Stimulated activated naive CD8-positive, alpha-beta T cell treated with anti-CD3 and anti-CD28 coated beads, Interleukin-15, amount 100 ng/mL, for 72 hours (primary cell): ENCODE measurements around the gene KRTAP5-8.
"Not testable (repeated sequence)": the region's sequence is repeated elsewhere in the genome, so short reads cannot be mapped to it uniquely, and the experiment has no call there.

ENCODE experiments used
- ATAC-seq: fragments of 150-1000 bp; cut with Tn5 transposase; 2 replicates; pipeline ENCODE4 v1.10.0; 2021; ENCODE audit warnings: mild to moderate bottlenecking, moderate library complexity
- DNase-seq, 2 donors: peaks; one replicate each; pipeline ENCODE4 v3.0.0; 2021 to 2022
- H3K27ac Mint-ChIP-seq, 2 donors: one replicate each; pipeline ENCODE4 v1.8.0; 2022; ENCODE audit warnings: mild to moderate bottlenecking in 2 of 2, mixed read lengths in 2 of 2, moderate library complexity in 2 of 2
- H3K27me3 Mint-ChIP-seq: one replicate; pipeline ENCODE4 v1.8.0; 2022; ENCODE audit warnings: mixed read lengths
- H3K4me1 Mint-ChIP-seq: one replicate; pipeline ENCODE4 v1.8.0; 2022; ENCODE audit warnings: mild to moderate bottlenecking, mixed read lengths
- H3K4me3 Mint-ChIP-seq, 2 donors: one replicate each; pipeline ENCODE4 v1.8.0; 2022; ENCODE audit warnings: mild to moderate bottlenecking in 2 of 2, mixed read lengths in 2 of 2, moderate library complexity in 1 of 2
- H3K9me3 Mint-ChIP-seq, 2 donors: one replicate each; pipeline ENCODE4 v1.8.0; 2022; ENCODE audit warnings: mixed read lengths in 2 of 2

The KRTAP5-8 gene

DNA sequence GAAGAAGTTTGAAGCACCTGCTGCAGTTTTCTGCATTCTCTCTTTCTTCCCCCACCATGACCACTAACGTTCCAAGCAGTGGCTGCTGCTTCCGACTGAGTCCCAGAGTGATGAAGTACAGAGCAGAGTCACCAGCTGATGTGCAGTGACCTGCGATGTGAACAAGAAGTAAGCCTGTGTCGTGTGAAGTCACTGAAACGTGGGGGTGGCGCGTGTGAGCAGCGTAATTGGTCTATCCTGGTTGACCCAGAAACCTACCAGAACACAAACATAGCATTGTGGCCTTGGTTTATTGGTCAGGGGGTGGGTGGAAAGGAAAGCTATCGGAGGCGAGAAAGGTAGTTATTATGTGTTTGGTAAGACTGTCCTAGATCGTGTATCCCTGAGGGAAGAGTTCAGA lies 7.2 kb upstream of the KRTAP5-8 start:
- no peak for DNase-seq
- Mint-ChIP-seq H3K27ac (no peak overlapping the region), H3K4me3 (no peak overlapping the region), H3K9me3 (no peaks in the 10 kb centered on the region), H3K27me3 (peaks cover 22% of the 10 kb centered on the region), H3K4me1 (no peaks in the 10 kb centered on the region)
- no peak for ATAC-seq

DNA sequence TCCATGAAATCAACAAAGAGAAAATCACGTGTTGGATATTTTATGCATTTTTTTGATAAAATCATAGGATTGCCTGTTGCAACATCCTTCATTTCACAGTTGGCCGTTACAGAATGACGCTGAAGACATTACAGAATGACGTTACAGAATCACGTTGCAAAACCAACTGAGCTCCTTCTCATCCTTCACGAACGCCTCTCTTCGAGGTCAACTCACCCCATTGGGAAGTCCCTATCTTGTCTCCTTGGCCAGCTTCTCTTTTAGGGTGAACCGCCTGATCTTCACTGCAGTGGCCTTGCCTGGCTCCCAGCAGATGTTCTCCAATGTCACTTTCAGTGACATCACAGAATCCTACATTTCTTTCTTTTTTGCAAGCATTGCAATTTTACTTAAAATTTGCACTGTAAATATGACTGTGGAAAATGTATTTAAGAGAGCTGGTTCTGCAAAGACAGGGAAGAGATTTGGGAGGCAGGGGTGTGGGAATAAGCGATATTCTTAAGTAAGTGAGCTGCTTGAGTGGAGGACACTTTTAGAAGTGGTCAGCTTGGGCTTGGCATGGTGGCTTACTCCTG lies 5.7 kb upstream of the KRTAP5-8 start:
- no peaks in the 10 kb centered on the region for H3K9me3 Mint-ChIP-seq
- no peak for ATAC-seq
- H3K27ac Mint-ChIP-seq: peak overlapping the region; percentile 38 to 72
- no peak overlapping the region for H3K4me3 Mint-ChIP-seq
- DNase-seq: no peak
- H3K4me1 Mint-ChIP-seq: no peaks in the 10 kb centered on the region
- H3K27me3 Mint-ChIP-seq: peaks cover 14% of the 10 kb centered on the region

DNA sequence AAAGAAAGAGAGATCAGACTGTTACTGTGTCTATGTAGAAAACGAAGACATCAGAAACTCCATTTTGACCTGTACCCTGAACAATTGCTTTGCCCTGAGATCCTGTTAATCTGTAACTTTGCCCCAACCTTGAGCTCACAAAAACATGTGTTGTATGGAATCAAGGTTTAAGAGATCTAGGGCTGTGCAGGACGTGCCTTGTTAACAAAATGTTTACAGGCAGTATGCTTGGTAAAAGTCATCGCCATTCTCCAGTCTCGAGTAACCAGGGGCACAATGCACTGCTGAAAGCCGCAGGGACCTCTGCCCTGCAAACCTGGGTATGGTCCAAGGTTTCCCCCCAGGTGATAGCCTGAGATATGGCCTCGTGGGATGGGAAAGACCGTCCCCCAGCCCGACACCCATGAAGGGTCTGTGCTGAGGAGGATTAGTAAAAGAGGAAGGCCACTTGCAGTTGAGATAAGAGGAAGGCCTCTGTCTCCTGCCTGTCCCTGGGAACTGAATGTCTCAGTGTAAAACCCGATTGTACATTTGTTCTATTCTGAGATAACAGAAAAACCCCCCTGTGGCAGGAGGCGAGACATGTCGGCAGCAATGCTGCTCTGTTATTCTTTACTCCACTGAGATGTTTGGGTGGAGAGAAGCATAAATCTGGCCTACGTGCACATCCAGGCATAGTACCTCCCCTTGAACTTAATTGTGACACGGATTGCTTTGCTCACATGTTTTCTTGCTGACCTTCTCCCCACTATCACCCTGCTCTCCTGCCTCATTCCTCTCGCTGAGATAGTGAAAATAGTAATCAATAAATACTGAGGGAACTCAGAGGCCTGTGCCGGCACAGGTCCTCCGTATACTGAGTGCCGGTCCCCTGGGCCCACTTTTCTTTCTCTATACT lies 2.9 kb upstream of the KRTAP5-8 start:
- not testable (repeated sequence) for H3K4me1 Mint-ChIP-seq, ATAC-seq, H3K4me3 Mint-ChIP-seq, H3K27me3 Mint-ChIP-seq, H3K27ac Mint-ChIP-seq, H3K9me3 Mint-ChIP-seq, DNase-seq

DNA sequence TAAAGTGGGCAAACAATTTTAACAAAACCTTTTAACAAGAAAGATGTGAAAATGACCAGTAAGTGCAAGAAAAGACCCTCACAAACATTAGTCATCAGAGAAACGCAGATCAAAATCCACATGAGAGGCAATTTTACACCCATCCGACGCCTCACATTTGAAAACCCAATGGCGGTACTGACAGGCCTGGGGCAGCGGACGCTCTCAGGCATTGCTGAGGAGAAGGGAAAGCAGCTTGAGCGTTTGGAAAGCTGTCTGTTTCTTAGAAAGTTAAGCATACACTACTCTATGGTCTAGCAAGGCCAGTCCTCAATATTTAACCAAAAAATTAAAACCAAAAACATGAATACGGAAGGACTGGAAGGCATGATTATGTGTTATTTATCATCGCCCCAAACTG lies 2.0 kb upstream of the KRTAP5-8 start:
- Mint-ChIP-seq H3K9me3 (peaks cover 3 to 12% of the 10 kb centered on the region in 2 donors), H3K27ac (peak overlapping the region in 1 of 2 donors; percentile 57), H3K27me3 (no peaks in the 10 kb centered on the region), H3K4me3 (no peak overlapping the region), H3K4me1 (no peaks in the 10 kb centered on the region)
- ATAC-seq: no peak
- no peak for DNase-seq

DNA sequence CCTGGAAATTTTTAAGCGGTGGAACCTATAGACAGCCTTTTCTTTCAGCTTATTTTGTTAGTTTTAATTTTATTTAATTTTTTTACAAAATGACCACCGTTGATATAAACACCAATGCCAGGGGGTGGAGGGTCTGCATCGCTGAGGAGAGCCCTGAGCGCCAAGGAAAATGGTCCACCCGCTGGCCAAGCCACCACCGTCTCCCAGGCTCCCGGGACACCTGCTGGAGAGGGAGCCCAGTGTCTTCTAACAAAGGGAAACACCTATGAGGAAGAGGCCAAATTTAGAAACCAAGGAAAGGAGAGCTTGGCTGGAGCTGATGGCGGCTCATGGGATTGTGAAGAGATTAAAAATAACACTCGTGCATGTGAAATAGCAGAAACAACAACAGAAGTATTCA lies 288 bp upstream of the KRTAP5-8 start:
- DNase-seq (no peak), ATAC-seq (no peak)
- Mint-ChIP-seq H3K27ac (no peak overlapping the region), H3K4me1 (no peaks in the 10 kb centered on the region), H3K27me3 (no peaks in the 10 kb centered on the region), H3K4me3 (no peak overlapping the region), H3K9me3 (peaks cover 10 to 21% of the 10 kb centered on the region in 2 donors)

DNA sequence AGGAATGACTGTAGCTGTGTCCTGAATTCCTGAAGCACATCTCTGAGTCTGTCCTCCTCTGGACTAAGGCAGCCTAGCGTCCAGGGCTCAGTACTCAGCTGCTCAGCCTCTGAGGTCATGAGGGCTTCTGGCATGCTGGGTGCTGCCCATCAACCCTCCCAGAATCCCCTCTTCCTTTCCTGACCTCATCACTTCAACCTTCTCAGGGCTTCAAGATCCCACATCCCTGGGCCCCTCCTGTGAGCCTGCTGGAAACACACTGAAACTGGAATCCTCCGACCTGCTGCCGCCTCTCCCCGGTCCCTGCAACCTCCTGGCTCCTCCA lies 803 bp downstream of the KRTAP5-8 start:
- peaks cover 9% of the 10 kb centered on the region for H3K4me1 Mint-ChIP-seq
- no peak overlapping the region for H3K27ac Mint-ChIP-seq

GRCh38 chr11:71539017-71539416 lies 1.2 kb downstream of the KRTAP5-8 start:
- DNase-seq (no peak), ATAC-seq (no peak)
- Mint-ChIP-seq H3K4me1 (peaks cover 13% of the 10 kb centered on the region), H3K4me3 (no peak overlapping the region), H3K27me3 (peaks cover 7% of the 10 kb centered on the region), H3K27ac (no peak overlapping the region), H3K9me3 (peaks cover 10 to 27% of the 10 kb centered on the region in 2 donors)

More for the DNA sequence above, 803 bp downstream of the KRTAP5-8 start:
- no peak for ATAC-seq
- Mint-ChIP-seq H3K4me3 (no peak overlapping the region), H3K27me3 (peaks cover 7% of the 10 kb centered on the region), H3K9me3 (peaks cover 10 to 27% of the 10 kb centered on the region in 2 donors)
- no peak for DNase-seq

DNA sequence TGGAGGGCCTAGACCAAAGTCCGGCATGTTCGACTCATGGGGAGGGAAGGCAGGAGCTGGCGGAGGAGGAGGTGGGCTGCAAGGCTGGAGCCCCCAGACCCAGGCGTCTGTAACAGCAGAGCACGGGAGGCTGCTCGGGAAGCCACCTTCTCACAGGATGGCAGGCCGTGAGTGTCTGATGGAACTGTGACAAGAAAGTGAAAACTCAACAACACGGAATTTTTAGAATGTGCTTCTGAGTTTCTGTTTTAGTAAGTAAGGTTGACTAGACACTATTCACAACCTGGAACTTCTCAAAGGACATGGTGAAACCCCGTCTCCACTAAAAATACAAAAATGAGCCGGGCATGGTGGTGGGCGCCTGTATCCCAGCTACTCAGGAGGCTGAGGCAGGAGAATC lies 2.1 kb downstream of the KRTAP5-8 start:
- H3K4me3 Mint-ChIP-seq, H3K27me3 Mint-ChIP-seq, ATAC-seq, H3K27ac Mint-ChIP-seq, DNase-seq: not testable (repeated sequence)
- H3K4me1 Mint-ChIP-seq: peaks cover 18% of the 10 kb centered on the region
- peaks cover 10 to 27% of the 10 kb centered on the region in 2 donors for H3K9me3 Mint-ChIP-seq

- not testable (repeated sequence) for ATAC-seq
Measured at GRCh38 chr11:71540521-71541304, 2.9 kb downstream of the KRTAP5-8 start.

DNA sequence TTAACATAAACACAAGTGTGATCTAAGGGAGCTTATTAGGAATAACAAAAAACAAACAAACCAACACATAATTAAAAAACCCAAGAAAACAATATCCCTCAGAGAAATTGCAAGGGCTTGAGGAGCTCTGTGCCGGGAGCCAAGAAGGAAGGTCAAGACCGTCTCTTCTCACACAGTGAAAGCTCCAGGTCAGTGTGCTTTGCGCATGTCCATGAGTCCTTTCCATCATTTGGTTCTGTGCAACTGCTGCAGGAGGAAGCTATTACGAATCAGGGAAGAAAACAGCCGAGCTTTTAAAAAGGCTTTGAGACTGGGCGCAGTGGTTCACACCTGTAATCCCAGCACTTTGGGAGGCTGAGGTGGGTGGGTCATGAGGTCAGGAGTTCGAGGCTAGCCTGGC lies 4.6 kb downstream of the KRTAP5-8 start:
- ATAC-seq (no peak), DNase-seq (no peak)
- no peak overlapping the region for H3K4me3 Mint-ChIP-seq
- peaks cover 10 to 37% of the 10 kb centered on the region in 2 donors for H3K9me3 Mint-ChIP-seq
- peak overlapping the region in 1 of 2 donors; percentile 45 for H3K27ac Mint-ChIP-seq
- H3K27me3 Mint-ChIP-seq: peaks cover 17% of the 10 kb centered on the region
- H3K4me1 Mint-ChIP-seq: peaks cover 18% of the 10 kb centered on the region

More at GRCh38 chr11:71540521-71541304, 2.9 kb downstream of the KRTAP5-8 start:
- not testable (repeated sequence) for H3K27me3 Mint-ChIP-seq, H3K4me3 Mint-ChIP-seq, H3K27ac Mint-ChIP-seq, DNase-seq
- peaks cover 18% of the 10 kb centered on the region for H3K4me1 Mint-ChIP-seq
- H3K9me3 Mint-ChIP-seq: peaks cover 10 to 27% of the 10 kb centered on the region in 2 donors

DNA sequence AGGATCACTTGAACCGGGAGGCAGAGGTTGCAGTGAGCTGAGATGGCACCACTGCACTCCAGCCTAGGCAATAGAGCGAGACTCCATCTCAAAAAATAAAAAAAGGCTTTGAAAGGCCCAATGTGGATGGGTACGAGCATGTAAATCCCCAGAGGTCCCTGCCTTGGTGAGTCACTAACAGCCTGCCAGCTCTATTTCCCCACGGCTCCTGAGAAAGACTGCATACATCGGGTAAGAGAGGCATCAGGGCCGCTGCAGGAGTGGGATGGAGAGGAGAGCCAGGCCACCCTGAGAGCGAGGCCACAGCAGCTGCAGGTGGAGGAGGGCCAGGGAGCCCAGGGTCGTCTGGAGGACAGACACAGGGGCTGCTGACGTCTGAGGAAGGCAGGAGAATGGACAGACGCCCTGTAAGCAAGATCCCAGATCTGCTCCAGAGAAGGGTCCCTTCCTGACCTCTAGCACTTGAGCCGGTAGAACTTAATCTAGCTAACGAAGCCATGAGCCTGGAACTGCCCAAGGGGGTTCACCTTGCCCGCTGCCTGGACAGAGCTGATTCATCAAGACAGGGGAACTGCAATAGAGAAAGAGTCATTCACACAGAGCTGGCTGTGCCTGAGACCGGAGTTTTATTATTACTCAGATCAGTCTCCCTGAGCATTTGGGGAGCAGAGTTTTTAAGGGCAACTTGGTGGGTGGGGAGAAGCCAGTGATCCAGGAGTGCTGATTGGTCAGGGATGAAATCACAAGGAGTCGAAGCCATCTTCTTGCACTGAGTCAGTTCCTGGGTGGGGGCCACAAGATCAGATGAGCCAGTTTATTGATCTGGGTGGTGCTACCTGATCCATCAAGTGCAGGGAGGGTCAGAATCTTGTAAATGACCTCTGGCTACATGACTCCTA lies 5.3 kb downstream of the KRTAP5-8 start:
- Mint-ChIP-seq H3K4me1 (peaks cover 18% of the 10 kb centered on the region), H3K27me3 (peaks cover 23% of the 10 kb centered on the region), H3K4me3 (peak overlapping the region; percentile 19 to 20), H3K27ac (no peak overlapping the region), H3K9me3 (peaks cover 10 to 37% of the 10 kb centered on the region in 2 donors)
- ATAC-seq (peak; percentile 42), DNase-seq (peak in 1 of 2 donors; percentile 28)

DNA sequence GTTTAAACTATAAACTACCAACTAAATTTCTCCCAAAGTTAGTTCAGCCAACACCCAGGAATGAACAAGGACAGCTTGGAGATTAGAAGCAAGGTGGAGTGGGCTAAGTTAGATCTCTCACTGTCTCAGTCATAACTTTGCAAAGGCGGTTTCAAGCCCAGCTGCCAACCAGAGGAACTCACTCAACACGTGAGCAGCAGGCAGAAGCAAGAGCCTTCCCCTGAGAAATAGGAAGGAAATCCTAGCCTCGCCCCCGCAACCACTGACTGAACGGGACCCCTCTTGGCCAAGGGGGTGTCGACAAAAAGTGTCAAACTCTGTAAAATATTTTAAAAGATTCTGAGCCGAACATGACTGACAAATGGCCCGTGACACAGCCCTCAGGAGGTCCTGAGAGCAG lies 6.0 kb downstream of the KRTAP5-8 start:
- peaks cover 18% of the 10 kb centered on the region for H3K4me1 Mint-ChIP-seq
- no peak overlapping the region for H3K4me3 Mint-ChIP-seq
- H3K9me3 Mint-ChIP-seq: peaks cover 10 to 37% of the 10 kb centered on the region in 2 donors
- H3K27me3 Mint-ChIP-seq: peaks cover 30% of the 10 kb centered on the region
- no peak overlapping the region for H3K27ac Mint-ChIP-seq
- ATAC-seq (no peak), DNase-seq (no peak)

DNA sequence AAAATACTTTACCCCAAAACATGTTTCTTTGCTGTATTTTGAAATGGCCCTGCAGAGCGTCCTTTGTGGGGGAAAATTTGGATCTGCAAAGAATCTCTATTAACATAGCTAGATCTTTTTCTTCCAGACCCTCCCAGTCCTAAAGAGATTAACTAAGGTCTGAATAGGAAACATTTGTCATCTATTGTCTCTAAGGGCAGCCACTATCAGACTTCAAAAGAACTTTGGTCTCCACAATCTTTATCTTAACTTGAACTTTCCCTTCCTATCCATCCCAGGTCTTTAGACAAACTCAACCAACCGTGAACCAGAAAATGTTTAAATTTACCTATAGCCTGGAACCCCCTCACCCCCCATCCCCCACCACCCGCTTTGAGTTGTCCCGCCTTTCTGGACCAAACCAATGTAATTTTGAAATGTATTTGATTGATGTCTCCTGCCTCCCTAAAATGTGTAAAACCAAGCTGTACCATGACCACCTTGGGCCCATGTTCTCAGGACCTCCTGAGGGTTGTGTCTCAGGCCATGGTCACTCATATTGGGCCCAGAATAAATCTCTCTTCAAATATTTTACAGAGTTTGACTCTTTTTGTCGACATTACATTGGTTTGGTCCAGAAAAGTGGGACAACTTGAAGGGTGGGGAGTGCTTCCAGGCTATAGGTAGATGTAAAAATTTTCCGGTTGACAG lies 6.8 kb downstream of the KRTAP5-8 start:
- peaks cover 10 to 33% of the 10 kb centered on the region in 2 donors for H3K9me3 Mint-ChIP-seq

DNA sequence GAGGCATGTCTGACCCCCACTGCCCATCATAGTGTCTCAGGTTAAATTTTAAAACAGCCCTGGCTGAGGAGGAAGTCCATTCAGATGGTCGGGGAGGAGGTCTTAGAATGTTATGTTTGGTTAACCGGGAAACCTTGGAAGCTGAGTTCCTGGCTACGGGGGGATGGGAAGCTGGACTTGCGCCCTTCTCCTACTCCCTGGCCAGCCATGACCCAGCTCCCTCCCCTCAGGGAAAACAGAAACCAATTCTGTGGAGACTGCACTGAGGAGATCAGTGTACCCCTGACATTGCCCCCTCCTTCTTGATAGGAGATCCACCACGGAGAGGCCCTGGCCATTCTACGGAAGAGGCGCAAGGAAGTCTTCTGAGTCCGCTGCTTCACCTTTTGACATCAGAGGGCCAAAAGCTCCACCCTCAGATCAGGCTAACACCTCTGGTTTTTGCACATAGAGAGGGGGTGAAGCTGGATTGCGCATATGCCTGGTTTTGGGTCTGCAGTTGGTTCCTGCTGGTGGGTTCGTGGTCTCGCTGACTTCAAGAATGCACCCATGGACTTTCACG lies 7.7 kb downstream of the KRTAP5-8 start:
- DNase-seq: no peak
- H3K27ac Mint-ChIP-seq: no peak overlapping the region
- H3K4me1 Mint-ChIP-seq: peaks cover 18% of the 10 kb centered on the region
- H3K9me3 Mint-ChIP-seq: peaks cover 10 to 28% of the 10 kb centered on the region in 2 donors
- no peak overlapping the region for H3K4me3 Mint-ChIP-seq
- ATAC-seq: no peak
- peaks cover 44% of the 10 kb centered on the region for H3K27me3 Mint-ChIP-seq

More for the DNA sequence above, 6.8 kb downstream of the KRTAP5-8 start:
- DNase-seq (no peak), ATAC-seq (no peak)
- Mint-ChIP-seq H3K27ac (peak overlapping the region in 1 of 2 donors; percentile 8), H3K27me3 (peaks cover 38% of the 10 kb centered on the region), H3K4me3 (no peak overlapping the region), H3K4me1 (peaks cover 18% of the 10 kb centered on the region)
